Central memory CD8-positive, alpha-beta T cell (primary cell): ENCODE data around the gene ACE2.

Experiments
- ATAC-seq: fragments of 150-1000 bp; cut with Tn5 transposase; replicated peaks from 2 replicates; pipeline ENCODE4 v1.10.0; 2022; ENCODE audit warnings: mild to moderate bottlenecking, moderate FRiP score, moderate number of reproducible peaks; ENCODE audit not compliant: poor library complexity, severe bottlenecking; ENCODE audit errors: extremely low read depth
- DNase-seq, 2 donors: peaks; one replicate each; pipeline ENCODE4 v3.0.0; 2021; ENCODE audit warnings: low spot score in 2 of 2
- H3K27ac Mint-ChIP-seq: one replicate; pipeline ENCODE4 v1.8.0; 2022; ENCODE audit warnings: low read depth, mild to moderate bottlenecking, moderate library complexity, mixed read lengths
- H3K27me3 Mint-ChIP-seq: one replicate; pipeline ENCODE4 v1.8.0; 2022; ENCODE audit warnings: mixed read lengths
- H3K36me3 Mint-ChIP-seq: one replicate; pipeline ENCODE4 v1.8.0; 2022; ENCODE audit warnings: mild to moderate bottlenecking, moderate library complexity, mixed read lengths; ENCODE audit not compliant: insufficient read depth
- H3K4me1 Mint-ChIP-seq: one replicate; pipeline ENCODE4 v1.8.0; 2022; ENCODE audit warnings: mixed read lengths
- H3K4me3 Mint-ChIP-seq: one replicate; pipeline ENCODE4 v1.8.0; 2022; ENCODE audit warnings: mild to moderate bottlenecking, moderate library complexity, mixed read lengths
- H3K9me3 Mint-ChIP-seq: one replicate; pipeline ENCODE4 v1.8.0; 2022; ENCODE audit warnings: mixed read lengths

The ACE2 gene

DNA sequence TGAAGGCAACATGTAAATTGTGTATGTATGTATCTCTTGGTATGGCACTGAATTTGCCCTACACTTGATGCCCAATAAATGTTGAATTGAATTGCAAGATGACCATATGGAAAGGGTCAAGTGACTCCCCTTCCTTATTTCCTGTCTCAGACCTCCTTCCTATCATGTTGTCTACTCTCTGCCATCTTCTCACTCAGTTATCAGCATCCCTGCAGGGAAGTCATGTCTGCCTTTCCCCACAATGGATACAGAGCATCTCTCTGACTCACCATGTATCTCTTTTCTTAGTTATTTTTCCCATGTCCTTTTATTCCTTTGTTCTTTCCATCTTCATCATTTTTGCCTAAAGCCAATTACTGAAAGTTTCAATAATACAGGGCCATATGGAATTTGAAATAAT, 77.7 kb downstream of the ACE2 start:
- H3K9me3 Mint-ChIP-seq = no peaks in the 10 kb centered on the region
- ATAC-seq = no peak

DNA sequence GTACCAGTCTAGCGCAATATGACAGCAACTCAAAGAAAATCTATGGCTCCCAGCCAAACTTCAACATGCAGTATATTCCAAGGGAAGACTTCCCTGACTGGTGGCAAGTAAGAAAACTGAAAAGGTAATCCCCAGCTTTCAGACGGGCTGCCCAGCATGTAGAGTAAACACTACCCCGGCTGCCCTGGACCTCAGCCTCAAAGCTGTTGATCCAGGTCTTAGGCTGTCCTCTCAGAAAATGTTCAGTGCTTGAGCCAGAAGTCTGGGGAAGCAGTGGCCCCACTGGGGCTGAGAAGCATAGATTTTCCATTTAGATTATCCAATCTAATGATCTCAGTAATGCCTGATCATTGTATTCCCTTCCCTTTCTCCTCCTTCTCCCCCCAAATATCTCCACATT, 78.3 kb downstream of the ACE2 start:
- ATAC-seq = no peak
- H3K4me3 Mint-ChIP-seq = no peak overlapping the region
- H3K9me3 Mint-ChIP-seq = no peaks in the 10 kb centered on the region
- no peaks in the 10 kb centered on the region for H3K36me3 Mint-ChIP-seq
- H3K4me1 Mint-ChIP-seq = no peaks in the 10 kb centered on the region
- no peak for DNase-seq
- no peak overlapping the region for H3K27ac Mint-ChIP-seq
- peaks cover 28% of the 10 kb centered on the region for H3K27me3 Mint-ChIP-seq

More for the DNA sequence above, 77.7 kb downstream of the ACE2 start:
- H3K27me3 Mint-ChIP-seq = peaks cover 28% of the 10 kb centered on the region
- H3K4me1 Mint-ChIP-seq = no peaks in the 10 kb centered on the region
- DNase-seq = no peak
- no peak overlapping the region for H3K27ac Mint-ChIP-seq
- H3K36me3 Mint-ChIP-seq = no peaks in the 10 kb centered on the region
- H3K4me3 Mint-ChIP-seq = no peak overlapping the region

DNA sequence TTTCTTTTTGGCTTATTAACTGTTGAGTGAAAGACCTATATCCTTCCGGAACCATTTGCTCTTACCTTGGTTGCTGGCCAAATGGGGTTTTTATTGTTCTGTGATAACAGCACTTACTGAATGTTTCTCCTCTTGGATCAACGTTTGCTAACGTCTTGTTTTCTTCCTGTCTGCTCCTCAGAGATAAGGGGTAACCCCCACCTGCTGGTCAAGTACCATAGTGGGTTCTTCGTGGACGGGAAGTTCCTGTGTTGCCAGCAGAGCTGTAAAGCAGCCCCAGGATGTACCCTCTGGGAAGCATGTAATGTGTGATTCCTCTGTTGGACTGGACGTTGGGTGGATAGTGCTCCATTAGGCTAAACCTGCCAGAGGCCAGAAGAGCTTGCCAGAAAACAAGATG, 84.8 kb downstream of the ACE2 start:
- Mint-ChIP-seq H3K9me3 (no peaks in the 10 kb centered on the region), H3K4me3 (no peak overlapping the region), H3K4me1 (no peaks in the 10 kb centered on the region), H3K27me3 (no peaks in the 10 kb centered on the region), H3K36me3 (no peaks in the 10 kb centered on the region), H3K27ac (no peak overlapping the region)
- no peak for ATAC-seq
- no peak for DNase-seq

DNA sequence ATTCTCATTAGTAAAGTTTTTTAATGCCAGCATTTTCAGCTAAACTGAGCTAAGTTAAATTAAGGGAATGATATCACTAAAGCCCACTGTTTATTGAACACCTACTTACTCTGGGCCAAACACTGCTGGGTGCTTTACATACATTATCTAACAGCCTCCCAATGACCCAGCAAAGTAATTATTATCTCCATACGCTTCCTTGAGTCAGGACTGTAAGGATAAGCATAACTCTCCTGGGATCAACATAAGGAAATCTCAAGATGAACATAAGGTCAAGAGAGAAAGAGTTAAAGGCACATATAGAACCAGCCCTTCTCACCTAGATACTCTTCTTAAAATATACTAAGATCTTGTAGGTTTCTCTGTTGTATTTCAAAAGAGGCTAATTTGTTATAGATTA, 86.5 kb downstream of the ACE2 start:
- H3K27me3 Mint-ChIP-seq = no peaks in the 10 kb centered on the region
- H3K36me3 Mint-ChIP-seq = no peaks in the 10 kb centered on the region
- H3K4me3 Mint-ChIP-seq = no peak overlapping the region
- DNase-seq (no peak), ATAC-seq (no peak)
- H3K9me3 Mint-ChIP-seq = no peaks in the 10 kb centered on the region
- H3K4me1 Mint-ChIP-seq = no peaks in the 10 kb centered on the region
- no peak overlapping the region for H3K27ac Mint-ChIP-seq

DNA sequence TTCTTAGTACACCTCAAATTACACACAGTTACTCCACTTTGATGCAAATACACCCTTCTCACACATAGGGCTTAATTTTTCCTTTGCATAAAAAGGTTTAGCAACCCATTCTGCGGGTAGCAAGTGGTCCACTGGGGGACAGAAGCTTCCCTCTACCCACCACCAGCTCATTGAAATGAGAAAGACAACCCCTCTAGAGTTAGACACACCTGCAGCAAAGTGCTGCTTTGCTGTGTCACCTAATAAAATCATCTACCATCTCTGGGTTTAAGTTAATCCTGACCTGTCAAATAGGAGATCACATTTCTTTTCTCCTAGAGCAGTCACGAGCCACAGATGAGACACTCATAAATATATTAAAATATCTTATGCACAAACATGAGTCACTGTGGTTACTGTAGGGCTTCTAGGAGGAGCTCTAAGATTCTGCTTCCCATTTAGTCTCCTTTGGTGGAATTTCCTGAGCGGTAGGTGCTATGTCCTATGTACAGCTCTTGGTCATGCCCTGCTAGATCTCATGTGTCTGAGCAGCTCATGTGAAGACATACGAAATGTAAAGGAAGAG, 88.3 kb downstream of the ACE2 start:
- ATAC-seq (no peak), DNase-seq (no peak)
- H3K4me1 Mint-ChIP-seq = no peaks in the 10 kb centered on the region
- no peaks in the 10 kb centered on the region for H3K27me3 Mint-ChIP-seq
- no peak overlapping the region for H3K4me3 Mint-ChIP-seq
- no peaks in the 10 kb centered on the region for H3K36me3 Mint-ChIP-seq
- H3K27ac Mint-ChIP-seq = no peak overlapping the region
- H3K9me3 Mint-ChIP-seq = no peaks in the 10 kb centered on the region

DNA sequence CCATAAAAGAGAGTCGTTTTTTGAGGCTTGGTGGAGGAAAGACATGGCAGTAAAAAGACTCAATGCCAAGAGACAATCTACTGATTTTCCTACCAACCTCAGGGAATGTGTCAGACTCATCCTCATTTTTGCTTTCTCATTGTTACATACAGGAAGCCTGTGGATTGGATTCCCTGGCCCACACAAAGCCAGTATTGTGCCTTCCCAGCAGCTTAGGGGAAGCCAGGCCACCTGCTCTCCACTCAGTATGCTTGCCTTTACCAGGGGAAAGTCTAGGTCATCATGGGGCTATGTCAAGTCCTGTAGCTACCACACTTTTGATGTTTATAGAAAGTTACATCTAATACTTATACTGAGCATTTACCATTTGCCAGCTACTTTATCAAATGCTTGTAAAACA, 89.2 kb downstream of the ACE2 start:
- ATAC-seq (no peak), DNase-seq (no peak)
- Mint-ChIP-seq H3K9me3 (no peaks in the 10 kb centered on the region), H3K36me3 (no peaks in the 10 kb centered on the region), H3K27ac (no peak overlapping the region), H3K27me3 (no peaks in the 10 kb centered on the region), H3K4me3 (no peak overlapping the region), H3K4me1 (no peaks in the 10 kb centered on the region)
